RWPE1 (cell line): ENCODE data around the gene ERCC6L2.

Experiments
- CTCF ChIA-PET: fragments of 350-600 bp; sonication (Branson Sonifier 250); formaldehyde crosslinking; extraction: SDS; loops from one replicate; lab custom pipeline; 2021; lab: Yijun Ruan, JAX
- POLR2A ChIA-PET: fragments of 400-600 bp; formaldehyde crosslinking; extraction: SDS; loops from one replicate; lab custom pipeline; 2020; ENCODE audit warnings: antibody characterized with exemption; ENCODE audit not compliant: low non-redundant PET; lab: Yijun Ruan, JAX
- DNase-seq: peaks from one replicate; pipeline ENCODE4 v3.0.0; 2012; ENCODE audit warnings: low spot score
- H3K27ac ChIP-seq: fragments of 450-650 bp; 2 replicates; pipeline ENCODE4 v1.5.1; 2017
- CTCF ChIP-seq: fragments of 450-650 bp; conservative IDR thresholded peaks from 2 replicates; pipeline ENCODE4 v1.5.1; 2017; ENCODE audit warnings: low read depth, mild to moderate bottlenecking

ERCC6L2 gene

DNA sequence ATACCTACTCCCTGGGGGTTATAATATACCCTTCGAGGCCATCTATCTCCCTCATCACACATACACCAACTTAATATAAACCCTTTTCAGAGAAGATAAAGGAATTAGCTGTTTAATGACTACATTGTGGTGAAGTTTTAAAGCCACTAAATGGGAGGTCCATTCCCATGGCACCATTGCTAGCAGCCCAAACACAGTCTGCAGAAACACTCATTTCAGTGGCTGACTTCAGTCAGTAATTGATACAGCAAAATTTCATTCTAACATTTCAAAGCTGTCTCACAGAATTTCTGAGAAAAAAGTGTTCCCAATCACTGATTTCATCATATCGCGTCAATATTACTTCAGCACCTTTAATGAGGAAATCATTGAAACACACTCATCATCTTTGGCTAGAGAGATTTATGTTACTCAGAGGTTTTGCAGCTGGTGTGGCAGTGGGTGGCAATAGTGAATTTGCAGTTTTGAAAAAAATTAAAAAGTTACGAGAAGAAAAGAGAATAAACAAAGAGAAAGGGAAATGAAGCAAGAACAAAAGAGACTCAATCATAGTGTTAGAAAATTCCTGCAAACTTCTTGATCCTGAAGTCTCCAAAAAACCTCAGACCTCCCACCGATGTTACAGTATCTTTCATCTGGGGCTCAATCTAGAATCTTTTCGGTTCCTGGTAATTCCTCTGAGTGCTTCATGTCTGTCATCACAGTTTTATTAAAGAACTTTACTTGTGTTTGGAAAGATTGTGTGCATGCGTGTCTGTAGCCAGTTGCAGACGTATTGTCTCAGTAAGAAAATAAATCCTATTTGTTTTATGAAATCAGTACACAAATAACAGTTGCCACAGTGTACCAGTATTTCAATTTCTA lies 105.0 kb downstream of the ERCC6L2 start:
- ChIA-PET POLR2A (no interaction called here), CTCF (no interaction called here)
- peak; percentile 11 for DNase-seq
- no peak for TF ChIP-seq CTCF
- H3K27ac ChIP-seq, result no peak overlapping the region

- no peak for DNase-seq
- POLR2A ChIA-PET, result no interaction called here
- no peak overlapping the region for H3K27ac ChIP-seq
Observed at GRCh38 chr9:95981761-95982390, 106.4 kb downstream of the ERCC6L2 start.

GRCh38 chr9:95985440-95986055 lies 110.1 kb downstream of the ERCC6L2 start:
- POLR2A ChIA-PET, result no interaction called here
- CTCF ChIA-PET, result no interaction called here
- TF ChIP-seq CTCF, result no peak
- no peak for DNase-seq
- H3K27ac ChIP-seq, result no peak overlapping the region

More at GRCh38 chr9:95981761-95982390, 106.4 kb downstream of the ERCC6L2 start:
- CTCF ChIA-PET, result no interaction called here
- no peak for TF ChIP-seq CTCF

- no peak for TF ChIP-seq CTCF
- ChIA-PET POLR2A (no interaction called here), CTCF (interaction anchor here (0.6 kb wide), 1 partner anchor 229 kb away, joined by 4 read pairs; no protein-coding TSS in a partner anchor)
- DNase-seq, result no peak
- H3K27ac ChIP-seq, result no peak overlapping the region
Observed at GRCh38 chr9:95989297-95989696, 113.8 kb downstream of the ERCC6L2 start.

DNA sequence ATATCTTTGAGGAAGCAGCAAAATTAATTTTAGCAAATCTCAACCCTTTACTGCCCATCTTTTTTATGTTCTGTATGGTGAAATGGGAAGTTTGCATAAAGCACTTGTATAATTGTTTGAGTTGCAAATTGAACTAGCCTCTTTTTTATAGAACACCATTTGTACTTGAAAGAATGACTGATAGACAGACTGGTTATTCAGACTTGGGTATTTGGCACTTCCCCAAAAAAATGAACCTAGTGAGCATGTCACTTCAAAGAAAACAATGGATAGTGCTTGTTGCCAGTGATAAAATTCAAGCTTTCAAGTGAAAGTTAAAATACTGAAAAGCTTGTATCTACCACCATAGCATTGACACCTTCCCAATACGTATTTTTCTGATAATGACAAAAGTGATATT lies 115.8 kb downstream of the ERCC6L2 start:
- POLR2A ChIA-PET, result no interaction called here
- CTCF ChIA-PET, result no interaction called here
- no peak for DNase-seq
- no peak overlapping the region for H3K27ac ChIP-seq
- TF ChIP-seq CTCF, result no peak

GRCh38 chr9:95992536-95992935 lies 117.0 kb downstream of the ERCC6L2 start:
- no peak overlapping the region for H3K27ac ChIP-seq
- POLR2A ChIA-PET, result no interaction called here
- TF ChIP-seq CTCF, result no peak
- DNase-seq, result no peak
- CTCF ChIA-PET, result no interaction called here
